Neural crest cell (in vitro differentiated cells): ENCODE results near the gene ATP6V0A1. TPM values are rescaled to one million over a fixed set of nuclear protein-coding genes. Genes with fewer than 3 reads are reported as not detected.

ENCODE experiments used
- DNase-seq: peaks from one replicate; pipeline ENCODE4 v3.0.0; 2021; ENCODE audit warnings: low read depth, mixed read lengths, low spot score
- H3K27ac Mint-ChIP-seq: one replicate; pipeline ENCODE4 v1.8.0; 2021; ENCODE audit warnings: mild to moderate bottlenecking, mixed read lengths; ENCODE audit not compliant: unreplicated experiment
- H3K27me3 Mint-ChIP-seq: 2 replicates; pipeline ENCODE4 v1.8.0; 2021; ENCODE audit warnings: low read depth, mild to moderate bottlenecking, mixed read lengths
- H3K36me3 Mint-ChIP-seq: 2 replicates; pipeline ENCODE4 v1.8.0; 2021; ENCODE audit warnings: low read depth, mild to moderate bottlenecking, mixed read lengths
- H3K4me1 Mint-ChIP-seq: 2 replicates; pipeline ENCODE4 v1.8.0; 2021; ENCODE audit warnings: mixed read lengths
- H3K4me3 Mint-ChIP-seq: one replicate; pipeline ENCODE4 v1.8.0; 2021; ENCODE audit warnings: mild to moderate bottlenecking, mixed read lengths
- H3K9me3 Mint-ChIP-seq: 2 replicates; pipeline ENCODE4 v1.8.0; 2021; ENCODE audit warnings: mixed read lengths
- CTCF ChIP-seq: fragments of 200-600 bp; sonication (generic); conservative IDR thresholded peaks from 2 replicates; pipeline ENCODE4 v1.5.0; 2021; ENCODE audit warnings: antibody characterized with exemption, mild to moderate bottlenecking
- total RNA-seq: library from RNA; stranded (reverse); gene quantifications from 2 replicates; pipeline ENCODE4 v1.2.1, GENCODE V29; 2021

The ATP6V0A1 gene
- total RNA-seq, 1 donor from 2014 or later: 59.4 TPM

GRCh38 chr17:42530952-42531454 lies 72.3 kb downstream of the ATP6V0A1 start:
- Mint-ChIP-seq H3K27ac (no peak overlapping the region), H3K4me1 (peaks cover 19% of the 10 kb centered on the region), H3K4me3 (no peak overlapping the region), H3K27me3 (no peaks in the 10 kb centered on the region), H3K36me3 (no peaks in the 10 kb centered on the region), H3K9me3 (no peaks in the 10 kb centered on the region)
- DNase-seq: no peak
- no peak for TF ChIP-seq CTCF

- Mint-ChIP-seq H3K27me3 (no peaks in the 10 kb centered on the region), H3K27ac (no peak overlapping the region), H3K4me3 (peak overlapping the region; percentile 78), H3K9me3 (no peaks in the 10 kb centered on the region), H3K36me3 (no peaks in the 10 kb centered on the region), H3K4me1 (peaks cover 20% of the 10 kb centered on the region)
- DNase-seq: peak; percentile 47
- TF ChIP-seq CTCF: peak; percentile 62
Measured at GRCh38 chr17:42531455-42532354, 73.0 kb downstream of the ATP6V0A1 start.

DNA sequence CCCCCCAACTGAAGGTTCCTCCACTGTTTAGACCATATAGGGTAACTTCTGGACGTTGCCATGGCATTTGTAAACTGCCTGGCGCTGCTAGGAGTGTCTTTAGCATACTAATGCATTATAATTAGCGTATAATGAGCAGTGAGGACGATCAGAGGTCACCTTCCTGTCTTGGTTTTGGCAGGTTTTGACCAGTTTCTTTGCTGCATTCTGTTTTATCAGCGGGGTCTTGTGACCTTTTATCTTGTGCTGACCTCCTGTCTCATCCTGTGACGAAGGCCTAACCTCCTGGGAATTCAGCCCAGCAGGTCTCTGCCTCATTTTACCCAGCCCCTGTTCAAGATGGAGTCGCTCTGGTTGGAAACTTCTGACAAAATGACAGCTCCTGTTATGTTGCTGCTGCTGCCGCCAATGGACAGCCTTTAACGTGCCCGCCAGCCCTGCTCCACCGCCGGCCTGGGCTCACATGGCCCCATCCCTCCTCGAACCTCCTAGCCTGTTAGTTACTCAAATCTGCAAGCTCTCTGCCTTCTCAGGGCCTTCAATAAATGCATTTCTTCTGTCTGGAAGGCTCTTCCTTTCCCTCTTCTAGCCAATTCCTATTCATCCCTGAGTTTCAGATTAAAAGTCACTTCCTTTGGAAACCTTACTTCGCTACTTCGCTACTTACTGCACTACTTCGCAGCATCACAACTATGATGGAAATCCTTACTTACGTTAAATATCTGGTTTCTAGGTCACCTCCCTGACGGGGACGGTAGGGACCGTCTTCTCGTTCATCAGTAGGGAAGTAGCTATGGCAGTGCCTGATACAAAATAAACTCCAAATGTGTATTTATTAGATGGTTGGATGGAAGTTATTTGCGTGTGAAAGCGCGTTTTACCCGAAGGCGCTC lies 76.7 kb downstream of the ATP6V0A1 start:
- H3K27ac Mint-ChIP-seq: no peak overlapping the region

DNA sequence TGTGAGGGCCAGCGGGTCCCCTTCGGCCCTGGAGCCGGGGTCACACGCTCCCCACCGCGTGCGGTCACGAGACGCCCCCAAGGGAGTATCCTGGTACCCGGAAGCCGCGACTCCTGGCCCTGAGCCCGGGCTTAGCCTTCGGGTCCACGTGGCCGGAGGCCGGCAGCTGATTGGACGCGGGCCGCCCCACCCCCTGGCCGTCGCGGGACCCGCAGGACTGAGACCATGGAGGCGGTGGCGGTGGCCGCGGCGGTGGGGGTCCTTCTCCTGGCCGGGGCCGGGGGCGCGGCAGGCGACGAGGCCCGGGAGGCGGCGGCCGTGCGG lies 77.3 kb downstream of the ATP6V0A1 start, which contains the start of gene NAGLU:
TSS of gene NAGLU (plus strand) at position 194 of the 324 bp plus-strand sequence. CDS start at position 226, 32 bp downstream.
- peak within 1 kb of the TSS; percentile 89 for H3K4me3 Mint-ChIP-seq

More for the DNA sequence above, 76.7 kb downstream of the ATP6V0A1 start:
- no peaks in the 10 kb centered on the region for H3K9me3 Mint-ChIP-seq
- no peaks in the 10 kb centered on the region for H3K36me3 Mint-ChIP-seq
- no peak for DNase-seq
- H3K4me3 Mint-ChIP-seq: peak overlapping the region; percentile 82
- peaks cover 24% of the 10 kb centered on the region for H3K4me1 Mint-ChIP-seq
- no peaks in the 10 kb centered on the region for H3K27me3 Mint-ChIP-seq
- TF ChIP-seq CTCF: no peak

More for the DNA sequence above, 77.3 kb downstream of the ATP6V0A1 start, which contains the start of gene NAGLU:
- H3K36me3 Mint-ChIP-seq: no peaks in the 10 kb centered on the region
- peak; percentile 79 for DNase-seq
- peak within 1 kb of the TSS; percentile 92 for H3K27ac Mint-ChIP-seq
- no peak for TF ChIP-seq CTCF
- H3K27me3 Mint-ChIP-seq: no peaks in the 10 kb centered on the region
- peaks cover 24% of the 10 kb centered on the region for H3K4me1 Mint-ChIP-seq
- H3K9me3 Mint-ChIP-seq: no peaks in the 10 kb centered on the region
